ENCODE results near the gene ZNF483. TPM values are rescaled to one million over a fixed set of nuclear protein-coding genes. Genes with fewer than 3 reads are reported as not detected.
A peak's percentile ranks its signal among the peaks of the same experiment; 100 is the strongest.

ZNF483 gene
- total RNA-seq, 1 donor from 2014 or later = 24.0 TPM

DNA sequence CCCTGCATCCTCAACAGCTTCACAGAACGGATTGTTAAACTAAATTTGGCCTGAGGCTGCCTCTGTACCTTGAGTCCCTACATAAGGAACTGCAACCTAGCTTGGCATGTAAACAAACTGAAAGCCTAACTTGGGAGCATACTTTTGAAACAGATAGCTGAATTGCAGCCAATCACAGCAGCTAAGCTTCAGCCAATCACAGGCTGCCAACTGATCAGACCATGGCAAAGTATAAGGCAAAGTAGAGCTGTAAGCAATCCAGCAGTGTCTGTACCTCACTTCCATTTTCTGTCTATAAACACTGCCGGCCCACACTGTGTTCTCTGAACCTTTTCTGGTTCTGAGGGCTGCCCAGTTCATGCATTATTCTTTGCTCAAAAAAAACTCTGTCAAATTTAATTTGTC is 8.9 kb upstream of the ZNF483 start:
- Mint-ChIP-seq H3K36me3 (ENCODE audit: low read depth, unreplicated experiment) (peaks cover 4% of the 10 kb centered on the region), H3K9me3 (ENCODE audit: unreplicated experiment) (peaks cover 10% of the 10 kb centered on the region), H3K27me3 (ENCODE audit: unreplicated experiment) (peaks cover 3% of the 10 kb centered on the region), H3K27ac (ENCODE audit: unreplicated experiment) (no peak overlapping the region), H3K4me1 (ENCODE audit: unreplicated experiment) (peaks cover 15% of the 10 kb centered on the region), H3K4me3 (ENCODE audit: unreplicated experiment) (no peak overlapping the region)
- no peak for DNase-seq (ENCODE audit: low spot score)
- TF ChIP-seq, protein P1, sequence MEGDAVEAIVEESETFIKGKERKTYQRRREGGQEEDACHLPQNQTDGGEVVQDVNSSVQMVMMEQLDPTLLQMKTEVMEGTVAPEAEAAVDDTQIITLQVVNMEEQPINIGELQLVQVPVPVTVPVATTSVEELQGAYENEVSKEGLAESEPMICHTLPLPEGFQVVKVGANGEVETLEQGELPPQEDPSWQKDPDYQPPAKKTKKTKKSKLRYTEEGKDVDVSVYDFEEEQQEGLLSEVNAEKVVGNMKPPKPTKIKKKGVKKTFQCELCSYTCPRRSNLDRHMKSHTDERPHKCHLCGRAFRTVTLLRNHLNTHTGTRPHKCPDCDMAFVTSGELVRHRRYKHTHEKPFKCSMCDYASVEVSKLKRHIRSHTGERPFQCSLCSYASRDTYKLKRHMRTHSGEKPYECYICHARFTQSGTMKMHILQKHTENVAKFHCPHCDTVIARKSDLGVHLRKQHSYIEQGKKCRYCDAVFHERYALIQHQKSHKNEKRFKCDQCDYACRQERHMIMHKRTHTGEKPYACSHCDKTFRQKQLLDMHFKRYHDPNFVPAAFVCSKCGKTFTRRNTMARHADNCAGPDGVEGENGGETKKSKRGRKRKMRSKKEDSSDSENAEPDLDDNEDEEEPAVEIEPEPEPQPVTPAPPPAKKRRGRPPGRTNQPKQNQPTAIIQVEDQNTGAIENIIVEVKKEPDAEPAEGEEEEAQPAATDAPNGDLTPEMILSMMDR (IDR thresholded peaks at IDR 0.05; ENCODE audit: unreplicated experiment) = no peak

DNA sequence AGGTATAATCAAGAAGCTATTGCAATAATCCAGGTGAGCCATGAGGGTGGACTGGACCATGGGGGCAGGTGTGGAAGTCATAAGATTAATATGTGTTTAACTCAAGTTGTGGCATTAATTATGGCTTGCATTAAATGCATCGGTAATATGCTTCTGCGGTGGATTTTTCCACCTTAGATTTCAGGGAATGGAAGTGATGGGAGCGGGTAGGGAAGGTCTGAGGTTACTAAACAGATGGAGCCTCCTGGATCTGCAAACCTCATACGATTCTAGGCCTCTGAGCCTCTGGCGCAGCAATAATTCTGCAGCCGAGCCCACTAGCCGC is 286 bp upstream of the ZNF483 start:
- no peak for DNase-seq (ENCODE audit: low spot score)
- TF ChIP-seq, protein P1 (IDR thresholded peaks at IDR 0.05; ENCODE audit: unreplicated experiment) = no peak

DNA sequence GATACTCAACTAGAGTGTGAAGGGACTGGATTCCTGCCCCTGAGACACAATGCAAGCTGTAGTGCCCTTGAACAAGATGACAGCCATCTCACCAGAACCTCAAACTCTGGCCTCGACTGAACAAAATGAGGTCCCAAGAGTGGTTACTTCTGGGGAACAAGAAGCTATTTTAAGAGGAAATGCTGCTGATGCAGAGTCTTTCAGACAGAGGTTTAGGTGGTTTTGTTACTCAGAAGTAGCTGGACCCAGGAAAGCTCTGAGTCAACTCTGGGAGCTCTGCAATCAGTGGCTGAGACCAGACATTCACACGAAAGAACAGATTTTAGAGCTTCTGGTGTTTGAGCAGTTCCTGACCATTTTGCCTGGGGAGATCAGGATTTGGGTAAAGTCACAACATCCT is 2.4 kb downstream of the ZNF483 start:
- no peak for DNase-seq (ENCODE audit: low spot score)
- H3K4me1 Mint-ChIP-seq (ENCODE audit: unreplicated experiment) = peaks cover 39% of the 10 kb centered on the region
- no peak overlapping the region for H3K4me3 Mint-ChIP-seq (ENCODE audit: unreplicated experiment)
- peaks cover 23% of the 10 kb centered on the region for H3K36me3 Mint-ChIP-seq (ENCODE audit: low read depth, unreplicated experiment)
- peaks cover 13% of the 10 kb centered on the region for H3K27me3 Mint-ChIP-seq (ENCODE audit: unreplicated experiment)
- no peaks in the 10 kb centered on the region for H3K9me3 Mint-ChIP-seq (ENCODE audit: unreplicated experiment)
- no peak overlapping the region for H3K27ac Mint-ChIP-seq (ENCODE audit: unreplicated experiment)
- TF ChIP-seq, protein P1 (IDR thresholded peaks at IDR 0.05; ENCODE audit: unreplicated experiment) = no peak

More for the DNA sequence above, 286 bp upstream of the ZNF483 start:
- Mint-ChIP-seq H3K27me3 (ENCODE audit: unreplicated experiment) (peaks cover 13% of the 10 kb centered on the region), H3K4me1 (ENCODE audit: unreplicated experiment) (peaks cover 44% of the 10 kb centered on the region), H3K36me3 (ENCODE audit: low read depth, unreplicated experiment) (peaks cover 19% of the 10 kb centered on the region), H3K27ac (ENCODE audit: unreplicated experiment) (no peak overlapping the region), H3K4me3 (ENCODE audit: unreplicated experiment) (peak overlapping the region; percentile 96), H3K9me3 (ENCODE audit: unreplicated experiment) (no peaks in the 10 kb centered on the region)

DNA sequence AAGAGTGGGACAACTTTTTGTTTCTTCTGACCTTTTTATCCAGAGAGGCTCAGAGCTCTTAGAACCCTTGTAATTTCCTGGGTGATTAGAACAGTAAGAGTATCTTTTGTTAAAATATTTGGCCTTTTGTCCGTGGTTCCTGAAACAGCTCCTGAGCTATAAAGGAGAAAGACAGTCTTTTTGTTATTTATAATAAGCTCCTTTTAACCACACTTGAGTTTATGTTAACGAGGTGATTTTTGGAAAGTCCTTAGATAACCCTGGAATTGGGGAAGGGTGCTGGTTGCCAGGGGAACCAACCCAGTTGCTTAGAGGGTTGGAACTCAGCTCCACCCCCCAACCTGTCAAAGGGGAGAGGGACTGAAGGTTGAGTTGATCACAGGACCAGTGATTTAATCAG is 4.8 kb downstream of the ZNF483 start:
- H3K4me3 Mint-ChIP-seq (ENCODE audit: unreplicated experiment) = no peak overlapping the region
- H3K27me3 Mint-ChIP-seq (ENCODE audit: unreplicated experiment) = peaks cover 8% of the 10 kb centered on the region
- H3K4me1 Mint-ChIP-seq (ENCODE audit: unreplicated experiment) = peaks cover 21% of the 10 kb centered on the region
- H3K36me3 Mint-ChIP-seq (ENCODE audit: low read depth, unreplicated experiment) = peaks cover 36% of the 10 kb centered on the region
- DNase-seq (ENCODE audit: low spot score) = no peak
- TF ChIP-seq, protein P1 (IDR thresholded peaks at IDR 0.05; ENCODE audit: unreplicated experiment) = no peak
- H3K9me3 Mint-ChIP-seq (ENCODE audit: unreplicated experiment) = peaks cover 6% of the 10 kb centered on the region
- H3K27ac Mint-ChIP-seq (ENCODE audit: unreplicated experiment) = peak overlapping the region; percentile 48

DNA sequence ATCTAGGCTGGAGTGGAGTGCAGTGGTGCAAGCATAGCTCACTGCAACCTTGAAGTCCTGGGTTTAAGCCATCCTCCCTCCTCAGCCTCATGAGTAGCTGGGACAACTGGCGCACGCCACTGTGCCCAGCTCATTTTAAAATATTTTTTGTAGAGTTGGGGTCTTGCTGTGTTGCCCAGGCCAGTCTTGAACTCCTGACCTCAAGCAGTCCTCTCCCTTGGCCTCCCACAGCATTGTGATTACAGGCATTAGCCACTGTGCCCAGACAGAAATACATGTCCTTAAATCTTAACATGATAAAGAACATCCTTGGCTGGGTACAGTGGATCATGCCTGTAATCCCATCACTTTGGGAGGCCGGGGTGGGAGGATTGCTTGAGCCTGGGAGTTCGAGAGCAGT is 6.7 kb downstream of the ZNF483 start:
- peaks cover 38% of the 10 kb centered on the region for H3K36me3 Mint-ChIP-seq (ENCODE audit: low read depth, unreplicated experiment)
- H3K27ac Mint-ChIP-seq (ENCODE audit: unreplicated experiment) = no peak overlapping the region
- no peaks in the 10 kb centered on the region for H3K27me3 Mint-ChIP-seq (ENCODE audit: unreplicated experiment)
- H3K4me1 Mint-ChIP-seq (ENCODE audit: unreplicated experiment) = peaks cover 9% of the 10 kb centered on the region
- no peak overlapping the region for H3K4me3 Mint-ChIP-seq (ENCODE audit: unreplicated experiment)
- TF ChIP-seq, protein P1 (IDR thresholded peaks at IDR 0.05; ENCODE audit: unreplicated experiment) = no peak
- DNase-seq (ENCODE audit: low spot score) = no peak
- H3K9me3 Mint-ChIP-seq (ENCODE audit: unreplicated experiment) = peaks cover 10% of the 10 kb centered on the region
